Neutrophil (primary cell): ENCODE data around the gene ARAP1.
A peak's percentile ranks its signal among the peaks of the same experiment; 100 is the strongest.

Experiments used
- H3K27ac ChIP-seq: fragments of 200-600 bp; sonication (generic); 2 replicates; pipeline ENCODE4 v1.5.1; 2016; ENCODE audit warnings: mild to moderate bottlenecking, moderate library complexity
- H3K27me3 ChIP-seq: fragments of 200-600 bp; sonication (generic); 2 replicates; pipeline ENCODE4 v1.6.0; 2016; ENCODE audit warnings: mild to moderate bottlenecking
- H3K36me3 ChIP-seq: fragments of 200-600 bp; sonication (generic); 2 replicates; pipeline ENCODE4 v1.5.1; 2017
- H3K4me1 ChIP-seq, 2 experiments: fragments of 200-600 bp in 1 of 2; sonication (generic) in 1 of 2; 1 replicate in 1 of 2; 2 replicates in 1 of 2; pipeline versions ENCODE4 v1.5.1 to v1.6.1; 2013 to 2016; ENCODE audit warnings: low read depth in 1 of 2, low read length in 1 of 2, mild to moderate bottlenecking in 1 of 2, moderate library complexity in 1 of 2; ENCODE audit not compliant: control insufficient read depth in 1 of 2, insufficient read depth in 1 of 2
- H3K4me3 ChIP-seq, 2 experiments: fragments of 200-600 bp in 1 of 2; sonication (generic) in 1 of 2; 1 replicate in 1 of 2; 2 replicates in 1 of 2; pipeline ENCODE4 v1.5.1; 2013 to 2016; ENCODE audit warnings: low read depth in 1 of 2, low read length in 1 of 2, mild to moderate bottlenecking in 1 of 2, moderate library complexity in 1 of 2
- H3K9me3 ChIP-seq: fragments of 200-600 bp; sonication (generic); 2 replicates; pipeline ENCODE4 v1.5.1; 2016
- CTCF ChIP-seq: fragments of 200-600 bp; sonication (generic); IDR thresholded peaks from 2 replicates; pipeline ENCODE4 v1.5.1; 2016; ENCODE audit warnings: antibody characterized with exemption

Gene ARAP1

GRCh38 chr11:72781313-72782080 lies 29.3 kb upstream of the ARAP1 start:
- Histone ChIP-seq H3K9me3 (no peaks in the 10 kb centered on the region), H3K4me3 (peak overlapping the region; percentile 64 to 77), H3K27me3 (peaks cover 25% of the 10 kb centered on the region), H3K36me3 (peaks cover 4% of the 10 kb centered on the region), H3K27ac (peak overlapping the region; percentile 55), H3K4me1 (peaks cover 54 to 55% of the 10 kb centered on the region in 2 experiments)
- TF ChIP-seq CTCF, result no peak

- no peak for TF ChIP-seq CTCF
- no peaks in the 10 kb centered on the region for H3K9me3 ChIP-seq
- peak overlapping the region; percentile 64 to 77 for H3K4me3 ChIP-seq
- H3K27ac ChIP-seq, result peak overlapping the region; percentile 55
- H3K36me3 ChIP-seq, result peaks cover 4% of the 10 kb centered on the region
- H3K4me1 ChIP-seq, result peaks cover 57 to 58% of the 10 kb centered on the region in 2 experiments
- peaks cover 25% of the 10 kb centered on the region for H3K27me3 ChIP-seq
Observed at GRCh38 chr11:72781063-72781312, 28.8 kb upstream of the ARAP1 start.

GRCh38 chr11:72780296-72781062 lies 28.3 kb upstream of the ARAP1 start:
- peaks cover 60 to 62% of the 10 kb centered on the region in 2 experiments for H3K4me1 ChIP-seq
- no peak for TF ChIP-seq CTCF

GRCh38 chr11:72779495-72780128 lies 27.4 kb upstream of the ARAP1 start:
- Histone ChIP-seq H3K4me1 (peaks cover 60 to 62% of the 10 kb centered on the region in 2 experiments), H3K9me3 (no peaks in the 10 kb centered on the region), H3K36me3 (peaks cover 4% of the 10 kb centered on the region), H3K27ac (no peak overlapping the region), H3K4me3 (peak overlapping the region in 1 of 2 experiments; percentile 77), H3K27me3 (peaks cover 25% of the 10 kb centered on the region)
- TF ChIP-seq CTCF, result no peak

More at GRCh38 chr11:72780296-72781062, 28.3 kb upstream of the ARAP1 start:
- Histone ChIP-seq H3K36me3 (peaks cover 4% of the 10 kb centered on the region), H3K27ac (no peak overlapping the region), H3K9me3 (no peaks in the 10 kb centered on the region), H3K4me3 (peak overlapping the region; percentile 64 to 77), H3K27me3 (peaks cover 25% of the 10 kb centered on the region)

- no peaks in the 10 kb centered on the region for H3K9me3 ChIP-seq
- no peak for TF ChIP-seq CTCF
- H3K27ac ChIP-seq, result no peak overlapping the region
- H3K4me3 ChIP-seq, result no peak overlapping the region
- peaks cover 60 to 62% of the 10 kb centered on the region in 2 experiments for H3K4me1 ChIP-seq
- peaks cover 4% of the 10 kb centered on the region for H3K36me3 ChIP-seq
- H3K27me3 ChIP-seq, result peaks cover 25% of the 10 kb centered on the region
Observed at GRCh38 chr11:72778535-72779494, 26.6 kb upstream of the ARAP1 start.
